IPS-20b (cell line): ENCODE data around the gene TMPRSS4.

ENCODE experiments used
- H3K27ac ChIP-seq: one replicate; pipeline ENCODE4 v1.5.1; 2013; ENCODE audit warnings: low read length
- H3K27me3 ChIP-seq: 2 replicates; pipeline ENCODE4 v1.6.1; 2013; ENCODE audit warnings: mild to moderate bottlenecking, low read length, inconsistent platforms; ENCODE audit not compliant: insufficient read depth
- H3K36me3 ChIP-seq: 2 replicates; pipeline ENCODE4 v1.6.1; 2013; ENCODE audit warnings: low read depth, mild to moderate bottlenecking, inconsistent platforms, low read length, moderate library complexity; ENCODE audit not compliant: insufficient read depth
- H3K4me1 ChIP-seq: 2 replicates; pipeline ENCODE4 v1.6.1; 2013; ENCODE audit warnings: mild to moderate bottlenecking, control low read depth, inconsistent platforms, low read length, moderate library complexity; ENCODE audit not compliant: insufficient read depth
- H3K4me3 ChIP-seq: 2 replicates; pipeline ENCODE4 v1.5.1; 2013; ENCODE audit warnings: mild to moderate bottlenecking, low read length, inconsistent platforms
- H3K9ac ChIP-seq: 2 replicates; pipeline ENCODE4 v1.6.1; 2013; ENCODE audit warnings: low read depth, mild to moderate bottlenecking, inconsistent platforms, low read length, moderate library complexity
- H3K9me3 ChIP-seq: 2 replicates; pipeline ENCODE4 v1.6.1; 2013; ENCODE audit warnings: mild to moderate bottlenecking, low read depth, low read length, inconsistent platforms; ENCODE audit not compliant: insufficient read depth

The TMPRSS4 gene

GRCh38 chr11:118076754-118077281 lies at the start of gene TMPRSS4:
Gene TMPRSS4, plus strand, starts transcription at chr11:118077078. Its CDS starts 225 bp downstream, at chr11:118077303.
- H3K27me3 ChIP-seq, result no peaks in the 10 kb centered on the region
- H3K27ac ChIP-seq, result no peak within 1 kb of the TSS
- no peak within 1 kb of the TSS for H3K4me3 ChIP-seq
- H3K4me1 ChIP-seq, result peaks cover 9% of the 10 kb centered on the region
- H3K9ac ChIP-seq, result no peak within 1 kb of the TSS
- no peaks in the 10 kb centered on the region for H3K9me3 ChIP-seq
- H3K36me3 ChIP-seq, result no peaks in the 10 kb centered on the region

- H3K4me3 ChIP-seq, result no peak overlapping the region
- H3K27me3 ChIP-seq, result no peaks in the 10 kb centered on the region
- no peaks in the 10 kb centered on the region for H3K9me3 ChIP-seq
- H3K9ac ChIP-seq, result no peak overlapping the region
- H3K4me1 ChIP-seq, result no peaks in the 10 kb centered on the region
- H3K27ac ChIP-seq, result no peak overlapping the region
- no peaks in the 10 kb centered on the region for H3K36me3 ChIP-seq
Observed at GRCh38 chr11:118027694-118028093, 49.2 kb upstream of the TMPRSS4 start.

DNA sequence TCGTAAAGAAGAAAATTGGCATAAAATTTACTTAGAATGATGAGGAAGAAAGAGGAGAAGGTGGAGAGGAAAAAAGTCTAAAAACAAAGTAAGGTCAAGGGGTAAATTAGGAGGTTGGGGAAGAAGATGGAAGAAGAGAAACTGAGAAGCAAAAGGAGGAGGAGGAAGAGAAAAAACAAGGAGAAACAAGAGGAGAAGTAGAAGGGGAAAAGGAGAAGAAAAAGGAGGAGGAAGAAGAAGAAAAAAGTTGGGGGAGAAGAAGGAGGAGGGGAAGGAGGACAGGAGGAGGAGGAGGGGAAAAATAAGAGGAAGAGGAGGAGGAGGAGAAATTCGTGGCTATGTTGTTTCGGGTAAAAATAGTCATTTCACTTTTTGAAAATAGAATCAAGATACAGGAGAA lies 48.3 kb upstream of the TMPRSS4 start:
- no peaks in the 10 kb centered on the region for H3K4me1 ChIP-seq

GRCh38 chr11:118033443-118033842 lies 43.4 kb upstream of the TMPRSS4 start:
- H3K9me3 ChIP-seq, result no peaks in the 10 kb centered on the region
- H3K27ac ChIP-seq, result no peak overlapping the region
- H3K4me3 ChIP-seq, result no peak overlapping the region
- H3K36me3 ChIP-seq, result no peaks in the 10 kb centered on the region
- no peak overlapping the region for H3K9ac ChIP-seq
- H3K27me3 ChIP-seq, result no peaks in the 10 kb centered on the region
- H3K4me1 ChIP-seq, result no peaks in the 10 kb centered on the region

More for the DNA sequence above, 48.3 kb upstream of the TMPRSS4 start:
- Histone ChIP-seq H3K36me3 (no peaks in the 10 kb centered on the region), H3K9ac (no peak overlapping the region), H3K4me3 (no peak overlapping the region), H3K27ac (no peak overlapping the region), H3K27me3 (no peaks in the 10 kb centered on the region), H3K9me3 (no peaks in the 10 kb centered on the region)

- no peaks in the 10 kb centered on the region for H3K9me3 ChIP-seq
- no peaks in the 10 kb centered on the region for H3K4me1 ChIP-seq
- H3K9ac ChIP-seq, result no peak overlapping the region
- H3K4me3 ChIP-seq, result no peak overlapping the region
- no peaks in the 10 kb centered on the region for H3K36me3 ChIP-seq
- no peaks in the 10 kb centered on the region for H3K27me3 ChIP-seq
- no peak overlapping the region for H3K27ac ChIP-seq
Observed at GRCh38 chr11:118042141-118042540, 34.7 kb upstream of the TMPRSS4 start.

GRCh38 chr11:118042796-118043195 lies 34.1 kb upstream of the TMPRSS4 start:
- Histone ChIP-seq H3K27ac (no peak overlapping the region), H3K4me1 (no peaks in the 10 kb centered on the region), H3K4me3 (no peak overlapping the region), H3K9me3 (no peaks in the 10 kb centered on the region), H3K36me3 (no peaks in the 10 kb centered on the region), H3K9ac (no peak overlapping the region), H3K27me3 (no peaks in the 10 kb centered on the region)

- Histone ChIP-seq H3K4me1 (no peaks in the 10 kb centered on the region), H3K36me3 (no peaks in the 10 kb centered on the region), H3K27ac (no peak overlapping the region), H3K27me3 (no peaks in the 10 kb centered on the region), H3K9ac (no peak overlapping the region), H3K9me3 (no peaks in the 10 kb centered on the region), H3K4me3 (no peak overlapping the region)
Observed at GRCh38 chr11:118045191-118045590, 31.7 kb upstream of the TMPRSS4 start.

GRCh38 chr11:118046051-118046963 lies 30.6 kb upstream of the TMPRSS4 start:
- Histone ChIP-seq H3K9ac (no peak overlapping the region), H3K36me3 (no peaks in the 10 kb centered on the region), H3K27ac (no peak overlapping the region), H3K27me3 (no peaks in the 10 kb centered on the region), H3K4me3 (no peak overlapping the region), H3K4me1 (no peaks in the 10 kb centered on the region), H3K9me3 (no peaks in the 10 kb centered on the region)

DNA sequence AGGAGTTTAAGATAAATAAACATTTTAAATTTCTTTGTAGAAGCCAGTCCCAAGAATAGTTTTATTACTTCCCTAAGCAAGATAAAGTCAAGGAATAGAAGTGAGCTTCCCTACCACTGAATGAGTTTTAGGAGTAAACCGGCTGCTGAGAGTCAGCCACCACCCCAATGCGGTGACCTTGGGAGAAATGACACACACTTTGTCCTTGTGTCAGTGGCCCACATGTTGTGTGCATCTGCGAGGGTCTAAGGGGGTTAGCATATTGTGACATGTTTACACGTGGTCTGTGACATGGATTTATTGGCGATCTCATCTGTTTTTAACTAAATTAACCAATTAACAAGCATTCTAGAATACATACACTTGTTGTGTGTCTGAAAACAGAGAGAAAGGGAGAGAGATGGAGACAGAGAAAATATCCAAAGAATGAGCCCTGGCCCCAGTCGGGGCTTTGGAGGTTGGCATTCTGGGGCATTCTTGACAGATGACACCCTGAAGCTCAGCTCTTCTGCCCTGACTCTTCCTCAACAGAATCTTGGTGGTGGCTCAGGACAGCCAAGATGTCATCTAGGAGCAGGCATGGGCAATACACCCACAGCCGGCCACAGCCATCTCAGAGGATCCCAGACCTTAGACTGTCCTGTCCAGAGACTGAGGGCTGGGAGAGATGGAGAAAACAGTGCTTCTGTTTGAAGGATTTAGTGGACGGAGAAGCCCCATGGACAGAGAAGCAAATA lies 29.7 kb upstream of the TMPRSS4 start:
- Histone ChIP-seq H3K27me3 (no peaks in the 10 kb centered on the region), H3K36me3 (no peaks in the 10 kb centered on the region), H3K9me3 (no peaks in the 10 kb centered on the region), H3K27ac (no peak overlapping the region), H3K9ac (no peak overlapping the region), H3K4me1 (no peaks in the 10 kb centered on the region), H3K4me3 (no peak overlapping the region)

- H3K4me3 ChIP-seq, result no peak overlapping the region
- no peaks in the 10 kb centered on the region for H3K9me3 ChIP-seq
- H3K9ac ChIP-seq, result no peak overlapping the region
- H3K36me3 ChIP-seq, result no peaks in the 10 kb centered on the region
- no peaks in the 10 kb centered on the region for H3K4me1 ChIP-seq
- no peak overlapping the region for H3K27ac ChIP-seq
- H3K27me3 ChIP-seq, result no peaks in the 10 kb centered on the region
Observed at GRCh38 chr11:118047749-118048148, 29.1 kb upstream of the TMPRSS4 start.

- Histone ChIP-seq H3K4me1 (no peaks in the 10 kb centered on the region), H3K4me3 (no peak overlapping the region), H3K27me3 (no peaks in the 10 kb centered on the region), H3K27ac (no peak overlapping the region), H3K9me3 (no peaks in the 10 kb centered on the region), H3K9ac (no peak overlapping the region), H3K36me3 (no peaks in the 10 kb centered on the region)
Observed at GRCh38 chr11:118048472-118049370, 28.2 kb upstream of the TMPRSS4 start.
